GM18870 (cell line): ENCODE measurements around the gene CLEC9A.
"Not testable (repeated sequence)": the region's sequence is repeated elsewhere in the genome, so short reads cannot be mapped to it uniquely, and the experiment has no call there.

ENCODE experiments used
- ATAC-seq: cut with Tn5 transposase; IDR thresholded peaks from one replicate; pipeline ENCODE4 v1.9.1; 2021; ENCODE audit warnings: moderate library complexity; ENCODE audit not compliant: unreplicated experiment

The CLEC9A gene

DNA sequence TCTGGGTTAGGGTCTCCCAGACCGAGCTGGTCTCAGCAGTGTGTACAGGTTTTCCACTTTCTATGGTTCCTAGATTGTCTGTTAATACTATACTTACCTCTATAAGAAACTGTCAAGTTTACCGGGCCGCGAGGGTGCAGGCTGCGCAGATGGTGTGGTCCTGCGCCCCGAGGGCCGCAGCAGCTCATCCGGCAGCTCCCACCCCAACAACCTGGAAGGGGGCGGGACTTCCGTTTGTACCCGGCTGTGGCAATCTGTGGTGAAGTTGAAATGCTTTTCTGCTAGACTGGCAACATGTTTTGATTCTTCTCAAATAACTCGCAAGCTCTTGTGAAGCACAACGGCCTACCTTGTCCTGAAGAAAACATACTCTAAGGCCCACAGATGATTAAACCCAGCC, at the start of gene CLEC9A:
Gene CLEC9A (plus strand): TSS at position 237 of the 400 bp plus-strand sequence. CDS start 22,006 bp downstream, outside the sequence.
- no peak for ATAC-seq

DNA sequence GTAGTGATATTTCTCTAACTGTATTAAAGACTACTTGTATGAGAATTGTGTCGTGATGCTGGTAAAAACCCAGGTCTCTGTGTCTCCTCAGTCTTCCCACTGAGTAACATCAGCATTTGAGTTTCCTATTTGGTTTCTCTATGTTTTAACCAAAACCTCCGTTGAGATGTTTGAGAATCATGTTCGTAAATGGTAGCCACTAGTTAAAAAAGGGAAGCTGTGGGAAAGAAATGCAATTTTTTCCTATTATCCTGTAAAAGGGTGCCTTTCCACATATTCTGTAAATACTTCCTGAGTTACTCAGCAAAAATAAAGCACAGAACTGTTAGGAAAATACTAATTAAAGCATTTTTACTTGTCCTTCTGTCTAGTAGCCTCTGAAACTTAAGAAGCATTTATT, 38.6 kb upstream of the CLEC9A start:
- ATAC-seq, result no peak

DNA sequence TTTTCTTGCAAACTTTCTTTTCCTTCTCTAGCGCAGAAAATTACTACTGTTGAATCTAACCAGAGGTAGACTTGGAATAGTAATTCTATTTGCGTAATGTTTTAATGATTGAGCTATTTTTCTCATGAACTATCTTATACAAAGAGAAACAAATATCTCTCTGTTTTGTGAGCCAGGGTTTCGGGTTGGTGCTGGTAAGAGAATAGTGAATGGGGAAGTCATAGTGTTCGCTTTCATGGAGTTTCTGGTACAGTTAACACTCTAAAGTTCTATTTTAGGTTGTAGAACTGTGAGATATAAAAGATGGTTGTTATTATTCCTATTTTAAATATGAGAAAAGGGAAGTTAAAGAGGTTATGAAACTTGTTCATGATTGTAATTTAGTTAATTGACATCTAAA, 38.2 kb upstream of the CLEC9A start:
- no peak for ATAC-seq

DNA sequence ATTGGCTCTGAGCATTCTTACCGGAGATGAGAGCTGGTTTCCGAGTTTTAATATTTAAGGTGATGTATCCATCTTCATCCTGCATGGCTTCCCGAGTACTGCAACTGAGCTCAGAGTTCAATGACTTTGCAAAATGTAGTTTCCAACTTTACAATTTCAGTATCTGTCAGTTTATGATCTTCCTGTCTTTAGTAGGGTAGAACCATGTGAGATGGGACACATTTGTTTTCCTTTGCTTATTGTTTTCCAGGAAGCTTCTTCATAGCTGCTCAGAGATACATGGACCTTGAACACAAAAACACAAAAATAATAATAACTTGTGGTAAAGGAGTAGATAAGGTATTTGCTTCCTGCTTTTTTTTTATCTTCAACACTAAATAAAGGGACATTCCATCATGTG, 31.5 kb upstream of the CLEC9A start, which contains the start of gene CLEC1B:
Gene CLEC1B (minus strand): TSS at position 106 of the 400 bp plus-strand sequence. CDS start 21 bp downstream, at position 85.
- no peak for ATAC-seq

GRCh38 chr12:10001171-10001776, 29.2 kb upstream of the CLEC9A start:
- ATAC-seq, result no peak

DNA sequence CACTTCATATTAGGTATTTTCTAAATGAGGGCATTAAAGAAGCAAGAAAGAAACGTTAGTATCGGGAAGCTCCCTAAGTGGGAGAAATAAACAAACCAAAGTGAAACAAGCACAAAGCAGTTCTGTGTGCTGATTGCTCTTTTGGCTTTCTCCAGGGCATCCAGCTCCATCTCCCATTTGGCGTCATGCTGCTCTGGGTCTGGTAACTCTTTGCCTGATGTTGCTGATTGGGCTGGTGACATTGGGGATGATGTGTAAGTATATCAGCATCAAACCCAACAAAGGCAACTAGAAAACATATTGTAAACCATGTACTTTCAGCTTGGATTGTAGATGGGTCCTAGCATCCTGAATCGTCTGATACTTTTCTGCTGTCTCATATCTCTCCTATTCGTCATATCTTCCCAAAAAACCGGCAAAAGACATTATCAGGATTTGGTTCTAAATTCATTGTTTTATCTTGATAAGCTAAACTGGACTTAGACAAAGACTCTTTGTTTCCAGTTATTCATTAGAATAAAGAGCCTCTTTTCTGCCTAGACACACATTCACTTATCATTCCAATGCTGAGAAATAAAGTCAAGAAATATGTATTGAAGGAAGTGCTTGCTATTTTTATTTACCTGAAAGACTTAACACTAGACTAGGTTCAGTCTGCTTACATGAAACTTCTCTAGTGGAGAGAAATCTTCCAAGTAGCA, 17.7 kb upstream of the CLEC9A start:
- no peak for ATAC-seq

GRCh38 chr12:10015450-10015849, 15.0 kb upstream of the CLEC9A start:
- no peak for ATAC-seq

GRCh38 chr12:10016881-10017280, 13.6 kb upstream of the CLEC9A start:
- ATAC-seq, result no peak

GRCh38 chr12:10018386-10018785, 12.1 kb upstream of the CLEC9A start:
- no peak for ATAC-seq

DNA sequence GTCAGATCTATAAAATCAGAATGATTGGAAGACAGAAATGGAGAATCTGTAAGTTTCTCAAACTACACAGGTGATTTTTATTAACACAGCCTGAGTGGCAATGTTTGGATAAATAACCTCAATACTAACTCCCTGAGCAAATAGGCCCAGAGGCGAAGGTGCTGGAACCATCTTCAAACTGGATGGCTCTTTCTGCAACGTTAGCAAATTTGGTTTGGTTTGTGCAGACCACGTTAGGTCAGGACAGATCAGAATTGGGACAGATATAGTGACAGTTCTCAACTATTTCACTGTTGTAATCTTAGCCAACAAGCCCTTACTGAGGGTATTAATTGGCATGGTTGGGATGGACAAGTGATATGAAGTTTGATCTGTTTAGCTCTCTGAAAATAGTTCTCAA, 9.1 kb upstream of the CLEC9A start:
- ATAC-seq, result no peak

- no peak for ATAC-seq
These were observed 5.2 kb upstream of the CLEC9A start for GRCh38 chr12:10025236-10025635.

- not testable (repeated sequence) for ATAC-seq
These were observed 3.8 kb upstream of the CLEC9A start for GRCh38 chr12:10026666-10027065.

- ATAC-seq, result no peak
These were observed 3.2 kb upstream of the CLEC9A start for GRCh38 chr12:10027311-10027710.

DNA sequence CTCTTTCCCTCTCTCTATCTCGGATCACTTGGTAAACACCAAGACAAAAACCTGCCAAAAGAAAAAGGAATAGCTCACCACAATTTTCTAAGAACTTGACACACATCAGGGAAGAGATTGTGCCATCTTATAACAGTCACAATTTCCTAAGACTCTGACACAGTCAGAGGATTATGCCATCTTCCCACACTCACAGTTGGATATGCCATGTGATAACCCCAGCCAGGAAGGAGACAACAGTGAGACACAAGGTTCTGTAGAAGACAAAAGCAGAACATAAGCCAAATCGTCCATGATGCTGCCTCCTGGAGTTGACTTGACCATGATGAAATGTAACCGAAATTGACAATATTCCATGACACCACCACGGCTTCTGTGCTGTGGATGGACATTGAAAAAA, 2.8 kb upstream of the CLEC9A start:
- no peak for ATAC-seq

DNA sequence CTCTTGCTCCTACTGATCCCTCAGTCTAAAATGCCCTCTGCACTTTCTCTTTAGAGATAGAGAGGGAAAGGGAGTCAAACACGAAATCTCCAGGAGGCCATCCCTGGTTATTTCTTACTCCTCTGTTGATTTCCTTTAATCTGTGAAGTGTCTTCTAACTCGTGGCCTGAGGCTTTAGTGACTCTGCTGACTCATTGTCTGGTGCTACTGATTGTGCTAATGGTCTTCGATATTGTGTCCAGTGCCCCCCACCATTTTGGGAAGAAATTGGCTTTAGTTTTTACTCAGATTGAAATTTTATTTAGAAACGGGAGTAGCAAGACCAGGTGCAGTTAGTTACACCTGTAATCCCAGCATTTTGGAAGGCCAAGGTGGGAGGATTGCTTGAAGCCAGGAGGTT, 839 bp downstream of the CLEC9A start:
- no peak for ATAC-seq

GRCh38 chr12:10031771-10032175, 1.3 kb downstream of the CLEC9A start:
- no peak for ATAC-seq

DNA sequence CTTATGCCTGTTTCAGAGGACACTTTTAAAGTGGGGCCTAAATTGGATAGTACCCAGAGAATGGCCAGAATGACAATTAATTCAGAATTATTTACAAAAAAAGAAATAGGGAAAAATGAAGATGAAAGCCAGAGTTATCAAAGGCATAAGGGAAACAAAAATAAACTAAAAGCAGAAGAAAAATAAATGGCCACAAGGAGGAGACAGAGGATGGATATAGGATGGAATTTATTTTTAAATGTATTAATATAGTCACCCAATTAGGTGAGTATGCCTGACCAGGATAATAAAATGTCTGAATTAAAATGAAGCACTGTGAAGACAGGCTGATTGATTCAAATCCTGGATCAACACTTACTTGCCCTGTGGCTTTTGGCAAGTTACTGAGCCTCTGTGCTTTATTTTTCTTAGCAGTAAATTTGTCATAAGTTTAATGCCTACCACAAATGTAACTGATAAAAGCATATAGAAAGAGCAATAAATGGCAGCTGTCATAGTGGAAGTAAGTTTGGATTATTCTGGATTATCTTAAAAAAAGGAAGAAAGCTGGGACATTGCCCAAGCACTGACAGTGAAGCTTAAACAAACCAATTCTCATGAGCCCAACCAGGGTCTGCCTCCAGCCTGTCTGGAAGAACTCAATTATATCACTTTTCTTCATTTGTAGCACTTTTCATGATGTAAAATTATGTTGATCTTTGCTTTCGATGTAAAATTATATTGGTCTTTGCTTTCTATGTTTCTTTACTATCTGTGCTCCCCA, 3.5 kb downstream of the CLEC9A start:
- no peak for ATAC-seq

GRCh38 chr12:10042167-10042566, 11.7 kb downstream of the CLEC9A start:
- ATAC-seq, result no peak

DNA sequence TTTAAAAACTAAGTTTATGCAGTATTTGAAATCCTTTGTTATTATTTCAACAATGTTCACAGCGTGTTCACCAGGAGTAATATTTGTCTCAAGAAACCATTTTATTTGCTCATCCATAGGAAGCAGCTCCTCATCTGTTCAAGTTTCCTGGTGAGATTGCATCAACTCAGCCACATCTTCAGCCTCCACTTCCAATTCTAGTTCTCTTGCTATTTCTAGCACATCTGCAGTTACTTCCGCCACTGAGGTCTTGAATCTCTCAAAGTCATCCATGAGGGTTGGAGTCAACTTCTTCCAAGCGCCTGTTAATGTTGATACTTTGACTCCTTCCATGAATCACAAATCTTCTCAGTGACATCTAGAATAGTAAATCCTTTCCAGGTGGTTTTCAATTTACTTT, 18.0 kb downstream of the CLEC9A start:
- ATAC-seq, result no peak

- ATAC-seq, result peak; percentile 43
These were observed 21.9 kb downstream of the CLEC9A start for GRCh38 chr12:10052193-10052913.

DNA sequence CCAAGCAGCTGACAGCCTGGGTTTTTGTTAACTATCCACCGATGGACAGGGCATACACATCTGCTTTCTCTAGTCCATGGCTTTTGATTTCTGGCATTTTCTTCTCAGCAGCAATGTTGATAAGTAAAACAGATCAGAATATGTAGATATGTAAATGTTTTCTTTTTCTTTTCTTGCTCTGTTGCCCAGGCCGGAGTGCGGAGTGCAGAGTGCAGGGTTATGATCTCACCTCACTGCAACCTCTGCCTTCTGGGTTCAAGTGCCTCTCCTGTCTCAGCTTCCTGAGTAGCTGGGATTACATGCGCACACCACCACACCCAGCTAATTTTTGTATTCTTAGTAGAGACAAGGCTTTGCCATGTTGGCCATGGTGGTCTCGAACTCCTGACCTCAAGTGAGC, 27.9 kb downstream of the CLEC9A start:
- ATAC-seq, result no peak
